H54 (cell line): ENCODE data around the gene GALNT16.

ENCODE experiments used
- DNase-seq: peaks from one replicate; pipeline ENCODE4 v3.0.0; 2011; ENCODE audit warnings: low spot score, mixed read lengths; ENCODE audit not compliant: insufficient read length
- FAIRE-seq: peaks from 3 replicates; lab custom pipeline; 2011; peaks lifted over from hg19 to GRCh38; lab: Jason Lieb, UNC
- POLR2A ChIP-seq: IDR thresholded peaks from 2 replicates; pipeline ENCODE4 v1.6.1; 2011; ENCODE audit warnings: low read depth, mild to moderate bottlenecking, low read length

Gene GALNT16

GRCh38 chr14:69337984-69338383 lies 78.0 kb downstream of the GALNT16 start:
- FAIRE-seq (no peak), DNase-seq (no peak)
- no peak for TF ChIP-seq POLR2A

- FAIRE-seq (no peak), DNase-seq (no peak)
- no peak for TF ChIP-seq POLR2A
Observed at GRCh38 chr14:69339426-69339825, 79.5 kb downstream of the GALNT16 start.

- no peak for FAIRE-seq
- no peak for TF ChIP-seq POLR2A
- no peak for DNase-seq
Observed at GRCh38 chr14:69342928-69343525, 83.1 kb downstream of the GALNT16 start.

GRCh38 chr14:69344171-69344570 lies 84.2 kb downstream of the GALNT16 start:
- DNase-seq (no peak), FAIRE-seq (no peak)
- no peak for TF ChIP-seq POLR2A

GRCh38 chr14:69345402-69345801 lies 85.4 kb downstream of the GALNT16 start:
- DNase-seq (no peak), FAIRE-seq (no peak)
- TF ChIP-seq POLR2A: no peak

GRCh38 chr14:69346710-69347109 lies 86.8 kb downstream of the GALNT16 start:
- no peak for FAIRE-seq
- DNase-seq: no peak
- TF ChIP-seq POLR2A: no peak

GRCh38 chr14:69349091-69349777 lies 89.3 kb downstream of the GALNT16 start:
- FAIRE-seq: no peak
- no peak for DNase-seq
- TF ChIP-seq POLR2A: no peak

- TF ChIP-seq POLR2A: no peak
- DNase-seq (no peak), FAIRE-seq (no peak)
Observed at GRCh38 chr14:69350892-69351291, 90.9 kb downstream of the GALNT16 start.

- TF ChIP-seq POLR2A: no peak
- FAIRE-seq: no peak
- DNase-seq: no peak
Observed at GRCh38 chr14:69351385-69351784, 91.4 kb downstream of the GALNT16 start.

- DNase-seq: no peak
- no peak for FAIRE-seq
- TF ChIP-seq POLR2A: no peak
Observed at GRCh38 chr14:69351911-69352310, 92.0 kb downstream of the GALNT16 start.

- TF ChIP-seq POLR2A: no peak
- no peak for DNase-seq
- no peak for FAIRE-seq
Observed at GRCh38 chr14:69353168-69353567, 93.2 kb downstream of the GALNT16 start.

GRCh38 chr14:69354383-69355153 lies 94.6 kb downstream of the GALNT16 start:
- no peak for DNase-seq
- TF ChIP-seq POLR2A: no peak

GRCh38 chr14:69355154-69355597 lies 95.2 kb downstream of the GALNT16 start:
- no peak for FAIRE-seq
- no peak for TF ChIP-seq POLR2A
- no peak for DNase-seq

More at GRCh38 chr14:69354383-69355153, 94.6 kb downstream of the GALNT16 start:
- FAIRE-seq: no peak

- FAIRE-seq: peak; percentile 74
- no peak for TF ChIP-seq POLR2A
- peak; percentile 53 for DNase-seq
Observed at GRCh38 chr14:69355607-69356281, 95.8 kb downstream of the GALNT16 start.
